ENCODE measurements around the gene TRMT2A.

DNA sequence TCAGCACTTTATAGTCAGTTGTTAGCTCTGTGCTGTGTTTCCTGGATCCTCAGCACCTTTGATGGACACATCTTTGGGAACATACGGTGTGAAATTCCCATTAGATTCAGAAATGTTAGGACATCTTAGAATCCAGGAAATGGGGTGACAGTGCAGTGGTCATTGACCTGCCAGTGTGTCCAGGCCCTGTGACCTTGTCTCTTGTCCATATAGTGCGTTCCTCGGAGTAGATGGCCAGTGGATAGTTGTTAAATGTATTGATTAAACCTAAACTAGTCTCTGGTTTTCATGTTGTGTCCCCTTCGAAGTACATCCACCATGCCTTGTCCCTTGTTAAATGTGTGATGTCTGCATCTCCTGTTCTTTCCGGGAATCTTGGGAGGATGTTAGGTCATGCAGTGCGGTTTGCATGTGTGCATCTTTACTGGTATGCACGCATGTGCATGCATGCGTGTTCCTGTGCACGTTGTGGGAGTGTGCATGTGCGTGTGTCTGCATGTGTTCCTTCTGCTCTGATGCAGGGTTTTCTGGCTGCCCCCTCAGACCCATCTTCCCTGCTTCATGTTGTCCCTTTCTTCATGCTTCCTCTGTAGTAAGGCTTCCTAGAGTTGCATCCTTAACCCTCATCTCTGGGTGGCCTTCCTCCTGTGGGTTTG lies 33.0 kb downstream of the TRMT2A start:
- TF ChIP-seq, protein P1, sequence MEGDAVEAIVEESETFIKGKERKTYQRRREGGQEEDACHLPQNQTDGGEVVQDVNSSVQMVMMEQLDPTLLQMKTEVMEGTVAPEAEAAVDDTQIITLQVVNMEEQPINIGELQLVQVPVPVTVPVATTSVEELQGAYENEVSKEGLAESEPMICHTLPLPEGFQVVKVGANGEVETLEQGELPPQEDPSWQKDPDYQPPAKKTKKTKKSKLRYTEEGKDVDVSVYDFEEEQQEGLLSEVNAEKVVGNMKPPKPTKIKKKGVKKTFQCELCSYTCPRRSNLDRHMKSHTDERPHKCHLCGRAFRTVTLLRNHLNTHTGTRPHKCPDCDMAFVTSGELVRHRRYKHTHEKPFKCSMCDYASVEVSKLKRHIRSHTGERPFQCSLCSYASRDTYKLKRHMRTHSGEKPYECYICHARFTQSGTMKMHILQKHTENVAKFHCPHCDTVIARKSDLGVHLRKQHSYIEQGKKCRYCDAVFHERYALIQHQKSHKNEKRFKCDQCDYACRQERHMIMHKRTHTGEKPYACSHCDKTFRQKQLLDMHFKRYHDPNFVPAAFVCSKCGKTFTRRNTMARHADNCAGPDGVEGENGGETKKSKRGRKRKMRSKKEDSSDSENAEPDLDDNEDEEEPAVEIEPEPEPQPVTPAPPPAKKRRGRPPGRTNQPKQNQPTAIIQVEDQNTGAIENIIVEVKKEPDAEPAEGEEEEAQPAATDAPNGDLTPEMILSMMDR (conservative IDR thresholded peaks at IDR 0.05; ENCODE audit: low read depth, low read length) = no peak
- no peak for TF ChIP-seq EZH2 (IDR thresholded peaks at IDR 0.05; ENCODE audit: borderline replicate concordance, low read depth, low read length, poor library complexity, severe bottlenecking)
